Cardiac muscle cell (in vitro differentiated cells and primary cell): ENCODE results near the gene SLC2A9. TPM values are rescaled to one million over a fixed set of nuclear protein-coding genes. Genes with fewer than 3 reads are reported as not detected.
"Not testable (repeated sequence)": the region's sequence is repeated elsewhere in the genome, so short reads cannot be mapped to it uniquely, and the experiment has no call there.

Source experiments
- DNase-seq, 2 donors: peaks; one replicate each; pipeline versions ENCODE4 v3.0.0 to v3.0.0-alpha.2; 2010 to 2017; ENCODE audit warnings: low read depth in 1 of 2, low spot score in 1 of 2
- H3K27ac ChIP-seq: fragments of 200-600 bp; sonication (generic); 2 replicates; pipeline ENCODE4 v1.5.1; 2016
- H3K27me3 ChIP-seq: fragments of 200-600 bp; sonication (generic); 2 replicates; pipeline ENCODE4 v1.6.0; 2016; ENCODE audit warnings: control low read depth
- H3K36me3 ChIP-seq: fragments of 200-600 bp; sonication (generic); 2 replicates; pipeline ENCODE4 v1.5.1; 2016; ENCODE audit warnings: control low read depth
- H3K4me1 ChIP-seq: fragments of 200-600 bp; sonication (generic); 2 replicates; pipeline ENCODE4 v1.8.1; 2017; ENCODE audit warnings: low read depth, mild to moderate bottlenecking, mixed run types
- H3K4me3 ChIP-seq: fragments of 200-600 bp; sonication (generic); 2 replicates; pipeline ENCODE4 v1.5.1; 2016; ENCODE audit warnings: mild to moderate bottlenecking
- H3K9me3 ChIP-seq: fragments of 200-600 bp; sonication (generic); 2 replicates; pipeline ENCODE4 v1.5.1; 2017; ENCODE audit warnings: low read depth, mild to moderate bottlenecking, control low read depth
- CTCF ChIP-seq: IDR thresholded peaks from 2 replicates; pipeline ENCODE4 v1.5.1; 2012; ENCODE audit warnings: low read depth, mild to moderate bottlenecking, low read length
- polyA plus RNA-seq: library from polyadenylated mRNA; unstranded; fragments of >200 nt; fragmentation: Nextera tagmentation; extraction: Ambion mirVana; gene quantifications from 2 replicates; pipeline ENCODE4 v1.2.1, GENCODE V29; 2016
- total RNA-seq: library from RNA; depleted of rRNA; stranded (reverse); fragments of >200 nt; gene quantifications from 2 replicates; pipeline ENCODE4 v1.2.3, GENCODE V29; 2016

SLC2A9 gene
- total and polyA plus RNA-seq, 2 experiments from 2014 or later, result 0.42 to 1.1 TPM

GRCh38 chr4:9984621-9985020 is 36.7 kb downstream of the SLC2A9 start:
- Histone ChIP-seq H3K4me1 (no peaks in the 10 kb centered on the region), H3K4me3 (no peak overlapping the region), H3K27me3 (no peaks in the 10 kb centered on the region), H3K9me3 (no peaks in the 10 kb centered on the region), H3K27ac (no peak overlapping the region), H3K36me3 (no peaks in the 10 kb centered on the region)
- no peak for DNase-seq
- TF ChIP-seq CTCF, result no peak

GRCh38 chr4:9983211-9983610 is 38.1 kb downstream of the SLC2A9 start:
- Histone ChIP-seq H3K9me3 (no peaks in the 10 kb centered on the region), H3K27me3 (no peaks in the 10 kb centered on the region), H3K27ac (no peak overlapping the region), H3K4me3 (no peak overlapping the region), H3K4me1 (no peaks in the 10 kb centered on the region), H3K36me3 (no peaks in the 10 kb centered on the region)
- TF ChIP-seq CTCF, result no peak
- DNase-seq, result no peak

GRCh38 chr4:9981899-9982298 is 39.4 kb downstream of the SLC2A9 start:
- not testable (repeated sequence) for H3K36me3 ChIP-seq, H3K27ac ChIP-seq, H3K4me3 ChIP-seq, H3K9me3 ChIP-seq, H3K27me3 ChIP-seq, H3K4me1 ChIP-seq, DNase-seq

GRCh38 chr4:9980898-9981297 is 40.4 kb downstream of the SLC2A9 start:
- no peaks in the 10 kb centered on the region for H3K9me3 ChIP-seq
- H3K4me3 ChIP-seq, result no peak overlapping the region
- no peak for TF ChIP-seq CTCF
- no peak overlapping the region for H3K27ac ChIP-seq
- no peaks in the 10 kb centered on the region for H3K36me3 ChIP-seq
- H3K4me1 ChIP-seq, result no peaks in the 10 kb centered on the region
- no peaks in the 10 kb centered on the region for H3K27me3 ChIP-seq
- no peak for DNase-seq

GRCh38 chr4:9979101-9979701 is 42.1 kb downstream of the SLC2A9 start:
- TF ChIP-seq CTCF, result no peak
- Histone ChIP-seq H3K4me3 (no peak overlapping the region), H3K36me3 (no peaks in the 10 kb centered on the region), H3K27ac (no peak overlapping the region), H3K27me3 (no peaks in the 10 kb centered on the region), H3K9me3 (no peaks in the 10 kb centered on the region), H3K4me1 (no peaks in the 10 kb centered on the region)
- no peak for DNase-seq

GRCh38 chr4:9977518-9978031 is 43.7 kb downstream of the SLC2A9 start:
- no peak for DNase-seq
- Histone ChIP-seq H3K9me3 (no peaks in the 10 kb centered on the region), H3K27ac (no peak overlapping the region), H3K4me3 (no peak overlapping the region), H3K36me3 (no peaks in the 10 kb centered on the region), H3K27me3 (no peaks in the 10 kb centered on the region), H3K4me1 (no peaks in the 10 kb centered on the region)
- no peak for TF ChIP-seq CTCF
